SH-SY5Y (cell line): ENCODE results near the gene MGAT4A.

ENCODE experiments used
- GATA2 ChIP-seq: IDR thresholded peaks from 2 replicates; pipeline ENCODE4 v1.6.1; 2011; ENCODE audit warnings: mild to moderate bottlenecking, low read depth, low read length
- GATA3 ChIP-seq: IDR thresholded peaks from 2 replicates; pipeline ENCODE4 v1.6.1; 2011; ENCODE audit warnings: low read depth, mild to moderate bottlenecking, low read length, moderate library complexity

The MGAT4A gene

GRCh38 chr2:98768384-98769113, 37.6 kb upstream of the MGAT4A start:
- TF ChIP-seq GATA2 (no peak), GATA3 (no peak)

- TF ChIP-seq GATA3 (no peak), GATA2 (no peak)
These were observed 33.6 kb upstream of the MGAT4A start for GRCh38 chr2:98764499-98764898.

- no peak for TF ChIP-seq GATA2
These were observed 32.4 kb upstream of the MGAT4A start for GRCh38 chr2:98763209-98763951.

GRCh38 chr2:98761909-98762308, 31.0 kb upstream of the MGAT4A start:
- TF ChIP-seq GATA3 (no peak), GATA2 (no peak)

- no peak for TF ChIP-seq GATA2
- no peak for TF ChIP-seq GATA3
These were observed 30.4 kb upstream of the MGAT4A start for GRCh38 chr2:98761267-98761781.

GRCh38 chr2:98759827-98760625, 29.1 kb upstream of the MGAT4A start:
- no peak for TF ChIP-seq GATA2

- no peak for TF ChIP-seq GATA2
- TF ChIP-seq GATA3 = no peak
These were observed 28.4 kb upstream of the MGAT4A start for GRCh38 chr2:98759338-98759737.

GRCh38 chr2:98757904-98758421, 27.0 kb upstream of the MGAT4A start:
- TF ChIP-seq GATA2 = no peak
- TF ChIP-seq GATA3 = no peak

- TF ChIP-seq GATA3 = no peak
- TF ChIP-seq GATA2 = no peak
These were observed 22.9 kb upstream of the MGAT4A start for GRCh38 chr2:98753801-98754200.

- TF ChIP-seq GATA3 = no peak
- no peak for TF ChIP-seq GATA2
These were observed 20.8 kb upstream of the MGAT4A start for GRCh38 chr2:98751748-98752147.

GRCh38 chr2:98750593-98751282, 19.8 kb upstream of the MGAT4A start:
- no peak for TF ChIP-seq GATA2
- no peak for TF ChIP-seq GATA3

- TF ChIP-seq GATA2 (no peak), GATA3 (no peak)
These were observed 18.1 kb upstream of the MGAT4A start for GRCh38 chr2:98749066-98749450.

GRCh38 chr2:98748292-98749065, 17.5 kb upstream of the MGAT4A start:
- TF ChIP-seq GATA3 = no peak
- TF ChIP-seq GATA2 = no peak
